ENCODE results near the gene WDR12.
A peak's percentile ranks its signal among the peaks of the same experiment; 100 is the strongest.
"Not testable (repeated sequence)": the region's sequence is repeated elsewhere in the genome, so short reads cannot be mapped to it uniquely, and the experiment has no call there.

Gene WDR12

GRCh38 chr2:202911203-202911511 lies 316 bp downstream of the WDR12 start:
- no peak for TF ChIP-seq CTCF (IDR thresholded peaks at IDR 0.05; ENCODE audit: insufficient read depth, low read depth, low read length, missing control alignments)
- DNase-seq (ENCODE audit: low read depth), result no peak
- peak overlapping the region; percentile 98 for H3K4me3 ChIP-seq (ENCODE audit: low read depth, low read length)

- no peak for DNase-seq (ENCODE audit: low read depth)
- peak overlapping the region; percentile 98 for H3K4me3 ChIP-seq (ENCODE audit: low read depth, low read length)
- TF ChIP-seq CTCF (IDR thresholded peaks at IDR 0.05; ENCODE audit: insufficient read depth, low read depth, low read length, missing control alignments), result no peak
Measured at GRCh38 chr2:202910698-202911097, 775 bp downstream of the WDR12 start.

GRCh38 chr2:202910250-202910649 lies 1.2 kb downstream of the WDR12 start:
- H3K4me3 ChIP-seq (ENCODE audit: low read depth, low read length), result peak overlapping the region; percentile 98
- not testable (repeated sequence) for DNase-seq (ENCODE audit: low read depth)

- H3K4me3 ChIP-seq (ENCODE audit: low read depth, low read length), result peak overlapping the region; percentile 98
- TF ChIP-seq CTCF (IDR thresholded peaks at IDR 0.05; ENCODE audit: insufficient read depth, low read depth, low read length, missing control alignments), result no peak
- DNase-seq (ENCODE audit: low read depth), result no peak
Measured at GRCh38 chr2:202909394-202910192, 1.9 kb downstream of the WDR12 start.

GRCh38 chr2:202908186-202908585 lies 3.3 kb downstream of the WDR12 start:
- H3K4me3 ChIP-seq (ENCODE audit: low read depth, low read length), result no peak overlapping the region
- DNase-seq (ENCODE audit: low read depth), result no peak
- no peak for TF ChIP-seq CTCF (IDR thresholded peaks at IDR 0.05; ENCODE audit: insufficient read depth, low read depth, low read length, missing control alignments)

- DNase-seq (ENCODE audit: low read depth); H3K4me3 ChIP-seq (ENCODE audit: low read depth, low read length): not testable (repeated sequence)
Measured at GRCh38 chr2:202905507-202905906, 6.0 kb downstream of the WDR12 start.

- no peak for TF ChIP-seq CTCF (IDR thresholded peaks at IDR 0.05; ENCODE audit: insufficient read depth, low read depth, low read length, missing control alignments)
Measured at GRCh38 chr2:202885190-202885589, 26.3 kb downstream of the WDR12 start.

GRCh38 chr2:202883987-202884675 lies 27.3 kb downstream of the WDR12 start:
- no peak for TF ChIP-seq CTCF (IDR thresholded peaks at IDR 0.05; ENCODE audit: insufficient read depth, low read depth, low read length, missing control alignments)
- DNase-seq (ENCODE audit: low read depth), result no peak
- H3K4me3 ChIP-seq (ENCODE audit: low read depth, low read length), result no peak overlapping the region

More at GRCh38 chr2:202885190-202885589, 26.3 kb downstream of the WDR12 start:
- H3K4me3 ChIP-seq (ENCODE audit: low read depth, low read length), result no peak overlapping the region
- no peak for DNase-seq (ENCODE audit: low read depth)

Measured in GM12865 (cell line).